Stimulated activated effector memory CD8-positive, alpha-beta T cell treated with anti-CD3 and anti-CD28 coated beads, Interleukin-12 subunit alpha, Interleukin-12 subunit beta, amount 100 ng/mL, for 72 hours (primary cell): ENCODE measurements around the gene ACBD5.

Experiments used
- ATAC-seq: fragments of 150-1000 bp; cut with Tn5 transposase; 2 replicates; pipeline ENCODE4 v1.10.0; 2021
- DNase-seq, 2 donors: peaks; one replicate each; pipeline ENCODE4 v3.0.0; 2021 to 2022; ENCODE audit warnings: low spot score in 2 of 2
- H3K27ac Mint-ChIP-seq: one replicate; pipeline ENCODE4 v1.8.0; 2022; ENCODE audit warnings: mild to moderate bottlenecking, mixed read lengths
- H3K36me3 Mint-ChIP-seq: one replicate; pipeline ENCODE4 v1.8.0; 2022; ENCODE audit warnings: mild to moderate bottlenecking, mixed read lengths
- H3K4me1 Mint-ChIP-seq: one replicate; pipeline ENCODE4 v1.8.0; 2022; ENCODE audit warnings: mixed read lengths
- H3K4me3 Mint-ChIP-seq: one replicate; pipeline ENCODE4 v1.8.0; 2022; ENCODE audit warnings: mild to moderate bottlenecking, mixed read lengths
- H3K9me3 Mint-ChIP-seq: one replicate; pipeline ENCODE4 v1.8.0; 2022; ENCODE audit warnings: mixed read lengths

The ACBD5 gene

DNA sequence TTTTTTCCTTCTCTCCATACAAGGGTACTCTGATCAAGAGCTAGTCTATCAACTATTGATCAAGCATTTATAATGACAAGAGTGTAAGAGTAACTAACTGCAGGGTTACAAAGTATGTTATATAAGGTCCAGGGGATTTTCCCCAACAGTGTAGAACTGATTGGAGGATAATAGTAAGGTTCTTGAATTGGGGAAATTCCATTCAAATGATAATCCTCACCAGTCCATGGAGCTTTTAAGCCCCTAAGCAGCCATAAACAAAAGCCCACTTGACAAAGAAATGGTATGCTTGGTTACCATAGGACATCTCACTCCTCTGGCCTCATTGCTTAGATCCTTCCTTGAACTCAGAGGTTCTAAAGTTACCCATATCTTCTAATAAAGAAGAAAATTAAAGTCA is 94.7 kb downstream of the ACBD5 start:
- ATAC-seq: no peak
- Mint-ChIP-seq H3K36me3 (peaks cover 100% of the 10 kb centered on the region), H3K9me3 (no peaks in the 10 kb centered on the region), H3K4me3 (no peak overlapping the region), H3K27ac (no peak overlapping the region), H3K4me1 (peaks cover 24% of the 10 kb centered on the region)
- DNase-seq: no peak
